ENCODE data around the gene MRRF.
"Not testable (repeated sequence)": the region's sequence is repeated elsewhere in the genome, so short reads cannot be mapped to it uniquely, and the experiment has no call there.

The MRRF gene

DNA sequence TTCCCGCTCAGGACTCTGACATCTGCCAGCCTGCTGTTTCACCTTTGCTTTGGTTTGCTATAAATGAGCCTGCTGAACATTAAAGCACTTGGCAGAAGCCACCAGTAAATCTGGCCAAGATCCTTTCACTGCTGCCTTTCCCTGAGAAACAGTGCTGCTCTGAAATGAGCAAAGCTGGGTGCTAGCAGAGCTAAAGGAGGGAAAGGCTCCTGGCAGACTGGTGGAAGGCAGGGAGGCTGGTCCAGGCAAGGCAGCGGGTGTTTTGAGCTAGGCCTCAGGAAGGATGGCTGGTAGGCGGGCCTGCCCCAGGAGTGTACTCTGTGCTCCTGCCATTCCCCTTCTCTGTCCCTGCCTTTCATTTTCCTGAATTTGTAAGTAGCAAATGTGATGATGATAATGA lies 53.6 kb downstream of the MRRF start:
- peak in 24 of 42 donors; percentile 14 to 71 (median 38) for DNase-seq
- intact Hi-C loops (cut with DNase I), result no loop called here

- DNase-seq, result peak in 2 of 42 donors; percentile 4 to 24
- intact Hi-C loops (cut with DNase I), result no loop called here
Observed at GRCh38 chr9:122320413-122320881, 55.8 kb downstream of the MRRF start.

- intact Hi-C loops (cut with DNase I), result no loop called here
- peak in 2 of 42 donors; percentile 26 to 45 for DNase-seq
Observed at GRCh38 chr9:122322553-122322952, 57.9 kb downstream of the MRRF start.

- intact Hi-C loops (cut with DNase I); DNase-seq: not testable (repeated sequence)
Observed at GRCh38 chr9:122324665-122325064, 60.0 kb downstream of the MRRF start.

DNA sequence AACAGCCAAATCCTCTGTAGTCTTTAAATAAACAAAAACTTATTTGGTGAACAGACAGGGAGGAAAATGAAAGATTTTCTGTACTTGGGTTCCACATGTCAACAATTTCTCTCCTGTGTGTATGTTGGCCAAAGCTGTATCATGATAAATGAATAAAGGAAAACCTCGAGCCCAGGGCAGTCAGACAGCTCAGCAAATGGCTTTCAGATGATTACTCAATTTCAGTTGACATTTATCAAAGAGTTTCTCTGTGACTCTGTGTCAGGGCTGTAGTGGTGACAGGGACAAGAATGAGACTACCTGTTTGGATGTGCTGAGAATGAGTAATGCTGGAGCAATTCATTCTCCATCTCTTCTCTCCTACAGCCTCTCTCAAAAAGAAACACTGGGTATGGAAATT lies 60.4 kb downstream of the MRRF start:
- no peak for DNase-seq
- intact Hi-C loops (cut with DNase I), result no loop called here

DNA sequence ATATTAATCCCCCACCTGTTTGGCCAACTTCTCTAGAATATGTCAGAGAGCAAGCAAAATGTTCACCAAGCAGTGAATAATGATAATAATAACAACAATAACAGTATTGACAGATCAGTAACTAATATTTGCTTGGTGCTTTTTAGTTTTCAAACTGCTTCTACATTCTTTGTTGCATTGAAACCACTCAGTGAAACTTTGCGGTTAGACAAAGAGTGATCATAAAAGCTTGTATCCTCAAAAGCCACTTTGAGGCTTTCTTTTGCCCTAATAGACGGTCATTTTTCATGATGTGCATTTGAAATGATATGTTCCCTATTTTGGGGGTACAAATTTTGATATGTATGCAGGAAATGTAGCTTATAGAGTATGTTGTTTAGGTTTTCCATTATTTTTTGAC lies 62.5 kb downstream of the MRRF start:
- intact Hi-C loops (cut with DNase I), result no loop called here
- no peak for DNase-seq

- intact Hi-C loops (cut with DNase I), result no loop called here
- DNase-seq, result no peak
Observed at GRCh38 chr9:122329597-122329996, 64.9 kb downstream of the MRRF start.

- DNase-seq; intact Hi-C loops (cut with DNase I): not testable (repeated sequence)
Observed at GRCh38 chr9:122330466-122330865, 65.8 kb downstream of the MRRF start.

DNA sequence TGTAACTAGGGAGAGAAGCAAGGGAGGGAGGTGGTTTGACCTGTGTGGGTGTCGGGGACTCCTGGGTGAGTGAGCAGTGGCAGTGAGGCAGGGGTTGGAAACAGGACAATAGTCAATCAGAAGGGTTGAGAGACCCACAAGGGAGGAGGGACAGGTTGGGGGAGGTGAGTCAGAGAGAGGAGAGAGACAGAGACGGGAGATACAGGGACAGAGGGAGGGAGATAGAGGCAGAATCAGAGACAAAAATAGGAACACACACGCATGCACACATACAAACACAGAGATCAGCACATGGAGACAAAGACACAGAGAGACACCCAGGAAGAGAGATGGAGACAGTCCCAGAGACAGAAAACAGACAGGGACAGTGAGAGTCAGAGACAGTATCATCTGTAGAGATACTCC lies 66.8 kb downstream of the MRRF start:
- intact Hi-C loops (cut with DNase I), result no loop called here
- no peak for DNase-seq

GRCh38 chr9:122332083-122332482 lies 67.4 kb downstream of the MRRF start:
- no peak for DNase-seq
- intact Hi-C loops (cut with DNase I), result no loop called here

DNA sequence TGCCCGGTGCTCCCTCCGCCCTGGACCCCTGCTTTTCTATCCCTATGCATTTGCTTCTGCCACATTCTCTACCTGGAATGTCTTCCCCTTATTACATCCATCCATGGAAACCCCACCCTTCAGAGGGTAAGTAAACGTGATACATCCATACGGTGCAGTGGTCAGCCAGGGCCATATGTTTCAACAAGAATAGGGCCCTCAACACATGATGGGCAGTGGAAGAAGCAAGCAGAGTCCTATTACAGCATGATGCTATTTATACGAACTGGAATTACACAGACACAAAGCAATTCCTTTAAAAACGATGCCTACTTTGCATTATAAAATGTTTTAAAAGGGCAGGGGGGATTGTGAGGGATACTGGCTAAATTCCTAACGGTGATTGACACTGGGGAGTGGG lies 68.0 kb downstream of the MRRF start:
- DNase-seq, result no peak
- intact Hi-C loops (cut with DNase I), result no loop called here

DNA sequence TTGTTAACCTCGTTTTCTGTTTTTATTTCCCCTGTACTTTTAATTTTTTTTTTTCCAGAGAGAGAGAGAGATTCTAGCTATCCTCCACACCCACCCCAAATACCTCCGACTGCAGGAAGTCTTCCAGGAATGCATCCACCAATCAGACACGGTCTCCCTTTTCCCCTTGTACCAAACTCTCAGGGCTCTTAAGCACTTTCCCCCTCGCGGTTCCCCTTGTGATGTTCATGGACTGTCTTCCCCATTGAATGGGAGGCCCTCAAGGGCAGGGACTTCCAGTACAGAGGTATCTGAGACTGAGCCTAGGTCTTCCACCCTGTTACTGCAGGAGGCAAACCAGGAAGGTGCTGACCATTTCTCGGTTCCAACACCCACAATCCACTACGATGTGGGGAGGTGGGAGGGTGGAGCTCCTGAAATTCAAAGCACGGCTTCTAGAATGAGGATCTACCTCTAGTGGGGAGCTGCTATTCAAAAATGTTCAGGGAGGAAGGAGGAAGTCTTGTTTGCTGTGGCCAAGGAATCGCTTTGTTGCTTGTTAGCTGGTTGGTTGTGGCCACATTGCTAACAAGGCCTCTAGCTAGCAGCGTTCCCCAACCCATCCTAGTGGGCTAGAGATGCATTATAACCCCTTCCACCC lies 68.6 kb downstream of the MRRF start:
- DNase-seq, result peak in 1 of 42 donors; percentile 28
- intact Hi-C loops (cut with DNase I), result no loop called here

DNA sequence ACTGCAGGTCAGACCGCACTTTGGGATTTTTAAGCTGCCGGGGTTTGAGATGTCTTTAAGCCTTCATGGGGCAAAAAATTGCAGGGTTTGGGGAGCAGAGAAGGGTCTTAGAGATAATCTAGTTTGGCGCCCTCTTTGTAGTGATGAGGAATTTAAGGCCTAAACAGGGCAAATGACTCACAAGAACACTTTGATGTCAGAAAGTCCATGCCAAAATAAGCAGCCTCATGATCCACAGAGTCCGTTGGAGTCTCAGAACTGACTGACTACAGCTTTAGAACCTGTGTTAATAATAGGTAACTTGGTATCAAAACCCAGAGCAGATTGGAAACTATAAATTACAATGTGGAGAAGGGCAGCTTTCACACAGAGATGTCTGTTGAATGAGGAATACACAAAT lies 70.2 kb downstream of the MRRF start:
- no peak for DNase-seq
- intact Hi-C loops (cut with DNase I), result no loop called here

DNA sequence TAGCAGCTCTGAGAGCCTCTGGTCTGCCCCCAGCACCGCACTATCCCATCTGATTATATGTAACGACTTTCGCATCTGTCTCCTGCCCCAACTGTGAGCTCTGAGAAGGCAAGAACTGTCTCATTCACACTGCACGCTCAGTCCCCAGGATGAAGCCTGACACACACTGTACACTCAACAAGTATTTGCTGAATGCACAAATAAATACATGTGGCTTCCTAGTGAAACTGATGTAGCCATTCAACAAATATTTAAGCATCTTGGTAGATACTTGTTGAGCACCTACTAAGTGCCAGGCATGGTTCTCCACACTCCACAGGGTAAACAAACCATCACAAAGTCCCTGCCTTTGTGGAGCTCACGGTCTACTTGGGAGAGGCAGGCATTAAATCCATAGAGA lies 71.5 kb downstream of the MRRF start:
- intact Hi-C loops (cut with DNase I), result no loop called here
- no peak for DNase-seq

- intact Hi-C loops (cut with DNase I), result no loop called here
- no peak for DNase-seq
Observed at GRCh38 chr9:122336866-122337555, 72.3 kb downstream of the MRRF start.

DNA sequence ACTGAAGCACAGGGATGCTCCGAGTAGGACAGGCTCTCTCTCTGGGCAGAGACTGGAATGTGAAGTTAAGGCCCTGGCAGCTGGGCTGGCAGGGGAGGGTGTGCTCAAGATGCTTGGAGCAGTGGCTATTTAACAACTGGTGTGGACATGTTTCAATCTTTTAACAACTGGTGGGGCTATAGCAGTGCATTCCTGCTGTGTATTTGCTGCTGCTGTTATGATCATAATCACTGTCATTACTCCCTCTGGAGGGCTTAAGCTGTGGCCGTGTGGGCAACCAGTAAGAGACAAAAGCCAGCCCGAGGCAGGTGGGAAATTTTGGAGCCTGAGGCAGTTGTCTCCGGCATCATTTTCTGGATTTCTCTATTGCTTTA lies 72.9 kb downstream of the MRRF start:
- intact Hi-C loops (cut with DNase I), result no loop called here
- no peak for DNase-seq

GRCh38 chr9:122338536-122338935 lies 73.9 kb downstream of the MRRF start:
- no peak for DNase-seq
- intact Hi-C loops (cut with DNase I), result no loop called here

- DNase-seq, result peak in 28 of 42 donors; percentile 19 to 74 (median 40)
- intact Hi-C loops (cut with DNase I), result no loop called here
Observed at GRCh38 chr9:122338994-122339393, 74.3 kb downstream of the MRRF start.

- DNase-seq, result no peak
- intact Hi-C loops (cut with DNase I), result no loop called here
Observed at GRCh38 chr9:122339579-122339978, 74.9 kb downstream of the MRRF start.

- intact Hi-C loops (cut with DNase I), result loop anchor here (10.0 kb wide), 1 partner anchor 75 kb away; the partner anchor contains the start of genes MRRF and RBM18
- DNase-seq, result no peak
Observed at GRCh38 chr9:122340161-122340560, 75.5 kb downstream of the MRRF start.

Data from head of caudate nucleus (tissue), 42 donors.